ENCODE results near the gene NDUFAF2.
A peak's percentile ranks its signal among the peaks of the same experiment; 100 is the strongest.

NDUFAF2 gene

GRCh38 chr5:61132559-61132958 lies 187.6 kb downstream of the NDUFAF2 start:
- no peak for DNase-seq

- no peak for DNase-seq
Observed at GRCh38 chr5:61137835-61138234, 192.8 kb downstream of the NDUFAF2 start.

DNA sequence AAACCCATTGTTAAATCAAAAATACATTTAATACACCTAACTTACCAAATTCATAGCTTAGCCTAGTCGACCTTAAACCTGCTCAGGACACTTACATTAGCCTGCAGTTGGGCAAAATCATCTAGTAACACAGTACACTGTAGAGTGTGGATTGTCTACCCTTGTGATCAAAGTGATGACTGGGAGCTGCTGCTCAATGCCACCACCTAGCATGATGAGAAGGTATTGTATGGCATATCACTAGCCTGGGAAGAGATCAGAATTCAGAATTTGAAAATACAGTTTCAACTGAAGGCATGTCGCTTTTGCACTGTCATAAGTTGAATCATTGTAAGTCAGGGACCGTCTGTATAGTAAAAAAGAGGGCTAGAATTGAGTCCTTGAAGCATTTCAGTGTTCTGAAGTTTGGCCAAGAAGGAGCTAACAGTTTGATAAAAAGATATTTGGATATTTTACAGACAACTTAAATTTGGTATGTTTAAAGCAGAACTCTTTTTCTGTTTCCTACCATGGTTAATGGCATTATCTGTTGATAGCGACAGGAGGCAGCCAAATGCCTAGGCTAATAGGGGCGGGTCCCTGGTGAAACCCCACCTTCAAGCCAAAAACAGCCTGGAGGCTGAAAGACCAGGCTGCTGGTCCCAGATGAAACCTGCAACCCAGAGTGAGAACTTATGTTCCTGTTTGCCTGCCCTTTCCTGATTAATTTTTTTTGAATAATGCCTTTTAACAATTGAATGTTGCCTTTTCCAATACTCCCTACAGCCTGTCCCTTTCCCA lies 194.3 kb downstream of the NDUFAF2 start:
- no peak for DNase-seq

GRCh38 chr5:61139931-61140330 lies 194.9 kb downstream of the NDUFAF2 start:
- no peak for DNase-seq

- no peak for DNase-seq
Observed at GRCh38 chr5:61141801-61142200, 196.8 kb downstream of the NDUFAF2 start.

DNA sequence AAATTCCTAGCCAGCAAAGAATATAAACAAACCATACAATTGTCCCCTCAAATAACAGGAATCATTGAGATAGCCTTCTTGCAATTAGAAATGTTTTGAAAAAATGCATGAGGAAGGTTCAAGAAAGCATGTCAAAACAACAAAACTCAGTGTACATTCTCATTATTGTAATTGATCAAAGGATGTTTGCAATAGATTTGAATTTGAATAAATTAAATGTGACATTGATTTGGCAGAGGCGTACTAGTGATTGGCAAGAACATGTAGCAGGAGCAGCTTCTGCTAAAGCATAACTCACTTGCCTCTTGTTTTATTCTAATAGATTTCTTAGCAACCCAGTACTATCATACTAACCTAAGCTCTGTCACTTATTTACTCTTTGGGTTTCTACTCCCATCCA lies 197.4 kb downstream of the NDUFAF2 start:
- DNase-seq = no peak

DNA sequence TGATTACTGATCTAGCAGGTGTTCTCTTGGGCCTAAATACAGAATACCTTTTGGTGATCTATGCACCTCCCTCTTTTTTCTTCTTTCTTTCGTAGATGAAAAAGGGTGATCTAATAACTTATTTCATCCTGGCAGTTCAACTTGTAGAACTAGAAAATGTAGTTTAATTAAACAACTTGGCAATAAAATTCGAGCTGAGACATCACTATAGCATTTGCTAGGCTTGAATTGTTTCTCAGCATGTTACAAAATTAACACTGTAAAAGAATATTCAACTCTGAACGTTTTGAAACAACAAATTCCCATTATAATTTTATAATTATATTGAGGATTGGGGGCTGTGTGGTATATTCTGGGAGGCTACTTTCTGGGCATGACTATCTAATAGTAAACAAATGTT lies 197.8 kb downstream of the NDUFAF2 start:
- no peak for DNase-seq

GRCh38 chr5:61148515-61148914 lies 203.5 kb downstream of the NDUFAF2 start:
- DNase-seq = no peak

DNA sequence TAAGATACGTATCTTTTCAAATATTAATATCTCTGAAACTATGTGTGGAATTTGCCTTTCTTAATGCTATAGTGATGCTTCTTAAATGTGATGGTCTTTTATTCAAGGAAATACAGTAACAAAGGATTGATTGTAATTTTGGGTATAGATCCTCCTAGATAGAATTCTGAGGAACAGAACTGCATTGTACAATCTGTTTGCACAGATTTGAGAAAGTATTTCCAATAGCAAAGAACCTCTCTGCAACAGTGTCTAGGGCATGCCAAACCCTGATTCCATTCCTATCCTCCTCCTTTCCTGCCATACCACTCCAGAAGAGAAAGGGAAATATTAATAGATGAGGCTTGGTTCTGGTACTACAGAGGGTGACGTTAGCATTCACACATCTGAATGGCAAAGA lies 206.9 kb downstream of the NDUFAF2 start:
- DNase-seq = no peak

DNA sequence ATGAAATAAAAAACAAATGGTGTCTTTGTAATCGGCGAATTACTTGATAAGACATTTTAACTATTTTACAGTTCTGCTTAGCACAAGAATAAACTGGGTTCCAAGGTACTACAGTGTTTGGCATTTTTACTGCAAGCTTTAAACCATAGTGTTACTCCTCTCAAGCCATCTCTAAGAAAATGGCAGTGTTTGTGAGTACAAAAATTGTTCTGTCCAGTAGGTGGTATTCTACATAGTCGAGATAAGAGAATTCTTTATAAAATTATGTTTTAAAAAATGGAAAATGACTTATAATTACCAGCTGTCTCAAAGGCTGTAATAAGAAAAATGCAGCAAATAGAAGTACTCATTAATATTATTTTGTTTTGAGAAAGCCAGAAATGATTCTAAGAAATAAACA lies 214.1 kb downstream of the NDUFAF2 start:
- no peak for DNase-seq

- no peak for DNase-seq
Observed at GRCh38 chr5:61159836-61160235, 214.8 kb downstream of the NDUFAF2 start.

GRCh38 chr5:61160497-61160896 lies 215.5 kb downstream of the NDUFAF2 start:
- no peak for DNase-seq

GRCh38 chr5:61162010-61162831 lies 217.2 kb downstream of the NDUFAF2 start, which contains the start of gene SMIM15:
TSS of gene SMIM15 (minus strand) at chr5:61162468. CDS start at chr5:61160171, 2,297 bp downstream.
- DNase-seq = peak; percentile 66

GRCh38 chr5:61162832-61163567 lies 218.0 kb downstream of the NDUFAF2 start:
- DNase-seq = peak; percentile 4

- DNase-seq = no peak
Observed at GRCh38 chr5:61163905-61164304, 218.9 kb downstream of the NDUFAF2 start.

GRCh38 chr5:61167382-61167781 lies 222.4 kb downstream of the NDUFAF2 start:
- DNase-seq = no peak

GRCh38 chr5:61168951-61169350 lies 223.9 kb downstream of the NDUFAF2 start:
- DNase-seq = no peak

DNA sequence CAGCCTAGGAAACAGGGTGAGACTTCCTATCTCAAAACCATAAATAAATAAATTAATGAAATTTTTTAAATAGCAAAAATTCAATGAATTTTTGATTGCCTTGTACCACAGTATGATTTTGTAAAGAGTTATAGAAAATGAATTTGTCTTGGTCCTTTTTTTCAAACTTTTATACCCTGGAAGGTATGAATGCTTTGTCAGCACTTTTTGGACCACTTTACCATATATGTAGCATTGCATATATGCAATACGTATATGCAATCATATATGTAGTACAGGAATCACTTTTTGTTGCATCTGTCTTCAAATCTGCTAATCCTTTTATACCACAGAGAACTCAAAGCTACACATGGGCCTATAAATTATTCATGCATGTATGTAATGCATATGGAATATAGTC lies 226.5 kb downstream of the NDUFAF2 start:
- DNase-seq = no peak

GRCh38 chr5:61176631-61177030 lies 231.6 kb downstream of the NDUFAF2 start:
- no peak for DNase-seq

GRCh38 chr5:61177070-61177469 lies 232.1 kb downstream of the NDUFAF2 start:
- DNase-seq = peak; percentile 1

GRCh38 chr5:61177716-61178115 lies 232.7 kb downstream of the NDUFAF2 start:
- no peak for DNase-seq

DNA sequence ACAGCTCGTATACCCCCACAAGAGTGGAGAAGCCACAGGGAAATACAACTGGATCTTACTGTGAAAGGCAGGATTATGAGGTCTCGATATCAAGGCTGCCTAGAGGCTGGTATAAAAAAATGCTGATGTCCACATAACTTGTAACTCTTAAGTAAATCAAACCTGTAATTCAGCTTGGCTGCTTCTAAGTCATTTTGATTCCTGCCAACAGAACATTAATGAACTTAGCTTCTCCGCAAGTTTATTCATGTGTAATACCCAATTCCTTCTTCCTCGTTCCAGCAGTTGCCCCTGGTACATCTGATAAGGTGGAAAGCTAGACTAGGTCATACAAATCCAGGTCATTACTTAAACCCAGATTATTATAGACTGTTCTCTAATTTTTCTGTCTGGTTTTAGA lies 233.7 kb downstream of the NDUFAF2 start:
- no peak for DNase-seq

DNA sequence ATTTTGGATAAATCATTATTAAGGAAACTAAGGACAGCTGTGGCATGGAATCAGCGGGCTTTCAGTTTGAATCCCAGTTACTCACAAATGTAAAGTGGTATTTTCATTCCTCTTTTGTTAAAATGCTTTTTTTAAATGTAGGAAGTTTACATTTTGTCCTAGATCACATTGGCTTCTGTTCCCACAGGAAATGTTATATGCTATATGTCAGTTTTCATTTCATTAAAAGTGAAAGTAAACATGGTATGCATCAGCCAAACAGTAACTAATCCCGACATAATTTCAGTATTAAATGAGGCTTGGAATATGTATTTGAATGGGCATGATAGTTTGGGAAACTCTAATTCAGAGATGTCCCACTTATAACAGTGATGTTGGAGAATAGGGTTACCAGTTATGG lies 235.9 kb downstream of the NDUFAF2 start:
- DNase-seq = no peak
